Heart left ventricle (tissue), 13 donors: ENCODE results near the gene LSAMP.

Experiments used
- POLR2A ChIP-seq, 2 donors: fragments of 450-650 bp; IDR thresholded peaks; one replicate each; pipeline ENCODE4 v1.6.1; 2017; ENCODE audit warnings: antibody characterized with exemption in 2 of 2, mild to moderate bottlenecking in 2 of 2, moderate library complexity in 2 of 2
- TF ChIP-seq, protein P1 (sequence below), 12 donors: fragments of 200-600 bp; sonication (generic) in 4 of 12; IDR thresholded peaks; one replicate each; pipeline versions ENCODE4 v1.5.0 to v1.8.0; 2018 to 2022; ENCODE audit warnings: antibody characterized with exemption in 12 of 12, mild to moderate bottlenecking in 5 of 12
- donor health status: ischemic (EF 13 %, LVEDD 7.1; RV severe dilation, severe dysfunction).
- donor health status: DM: no; HTN: yes; CAD: no.
- donor health status: DM: no; HTN: no; CAD: no.
- donor health status: ischemic (EF 25% LVEDD 6.9; RV normal size, moderate dysfunction).
- donor health status: ischemic (EF 25% LVEDD 5.7; RV mildly dilated, moderate dysfunction).
- donor health status: ischemic (EF 35%, LVEDD 5.7; RV mildly dilated, moderate dysfunction).
- donor health status: nonischemic (EF 11% LVEDD 7.7; RV severe dilation, severe dysfunction).
- donor health status: DM: yes; HTN: yes; CAD: no.
- donor health status: PGD.
- donor health status: ischemic (EF 29% LVEDD 5.4; RV normal size, mild dysfunction).
- donor health status: nonischemic (EF 23%, LVEDD 6.1; RV moderate dilation, normal function).

DNA sequence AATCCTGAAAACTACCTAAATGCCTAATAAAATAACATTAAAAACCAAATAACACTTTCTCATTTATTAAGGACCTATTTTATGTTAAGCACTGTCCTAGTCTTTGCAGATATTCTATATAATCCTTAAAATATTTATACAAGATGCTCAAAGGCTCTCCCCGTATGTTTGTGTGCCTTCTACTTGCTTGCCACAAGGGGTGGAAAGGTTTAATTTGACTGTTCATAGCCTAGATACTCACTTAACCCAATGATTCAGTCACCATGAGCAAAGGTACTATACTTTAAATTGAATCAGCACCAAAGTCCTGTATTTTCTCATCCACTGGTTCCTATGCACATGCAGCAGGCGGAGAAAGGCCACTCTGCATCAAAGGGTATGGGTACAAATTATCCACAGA lies 32.0 kb downstream of the LSAMP start:
- TF ChIP-seq, protein P1, sequence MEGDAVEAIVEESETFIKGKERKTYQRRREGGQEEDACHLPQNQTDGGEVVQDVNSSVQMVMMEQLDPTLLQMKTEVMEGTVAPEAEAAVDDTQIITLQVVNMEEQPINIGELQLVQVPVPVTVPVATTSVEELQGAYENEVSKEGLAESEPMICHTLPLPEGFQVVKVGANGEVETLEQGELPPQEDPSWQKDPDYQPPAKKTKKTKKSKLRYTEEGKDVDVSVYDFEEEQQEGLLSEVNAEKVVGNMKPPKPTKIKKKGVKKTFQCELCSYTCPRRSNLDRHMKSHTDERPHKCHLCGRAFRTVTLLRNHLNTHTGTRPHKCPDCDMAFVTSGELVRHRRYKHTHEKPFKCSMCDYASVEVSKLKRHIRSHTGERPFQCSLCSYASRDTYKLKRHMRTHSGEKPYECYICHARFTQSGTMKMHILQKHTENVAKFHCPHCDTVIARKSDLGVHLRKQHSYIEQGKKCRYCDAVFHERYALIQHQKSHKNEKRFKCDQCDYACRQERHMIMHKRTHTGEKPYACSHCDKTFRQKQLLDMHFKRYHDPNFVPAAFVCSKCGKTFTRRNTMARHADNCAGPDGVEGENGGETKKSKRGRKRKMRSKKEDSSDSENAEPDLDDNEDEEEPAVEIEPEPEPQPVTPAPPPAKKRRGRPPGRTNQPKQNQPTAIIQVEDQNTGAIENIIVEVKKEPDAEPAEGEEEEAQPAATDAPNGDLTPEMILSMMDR (IDR thresholded peaks at IDR 0.05) = no peak
- no peak for TF ChIP-seq POLR2A (IDR thresholded peaks at IDR 0.05)
